ENCODE results near the gene HNF4A. TPM values are rescaled to one million over a fixed set of nuclear protein-coding genes. Genes with fewer than 3 reads are reported as not detected.

The HNF4A gene
- total and polyA plus RNA-seq, 2 of the 13 experiments (the other 11 are each of a cell fraction or from before 2014, with no cell fraction given), result 80.9 to 169 TPM

- no peak for TF ChIP-seq ZHX1 (CRISPR knock-in tag; IDR thresholded peaks at IDR 0.05; ENCODE audit: low read depth)
- no peak for TF ChIP-seq BORCS8-MEF2B (CRISPR knock-in tag; IDR thresholded peaks at IDR 0.05)
- no peak for TF ChIP-seq HNRNPLL (IDR thresholded peaks at IDR 0.05; ENCODE audit: low read depth, low read length, poor library complexity, severe bottlenecking)
- TF ChIP-seq ZNF850 (CRISPR knock-in tag; conservative IDR thresholded peaks at IDR 0.05), result no peak
- no peak for TF ChIP-seq ZFP37 (CRISPR knock-in tag; IDR thresholded peaks at IDR 0.05; ENCODE audit: borderline replicate concordance)
- no peak for TF ChIP-seq ZNF563 (CRISPR knock-in tag; IDR thresholded peaks at IDR 0.05)
- no peak for TF ChIP-seq ZFP36L1 (CRISPR knock-in tag; IDR thresholded peaks at IDR 0.05)
- TF ChIP-seq SIX1 (CRISPR knock-in tag; IDR thresholded peaks at IDR 0.05; ENCODE audit: borderline replicate concordance), result 0 out of 2 replicates have a peak, but pooled peaks have one; percentile 43
- TF ChIP-seq ZNF234 (CRISPR knock-in tag; conservative IDR thresholded peaks at IDR 0.05), result no peak
- no peak for TF ChIP-seq ZNF275 (CRISPR knock-in tag; IDR thresholded peaks at IDR 0.05; ENCODE audit: borderline replicate concordance)
- TF ChIP-seq ZBTB33 (CRISPR knock-in tag; IDR thresholded peaks at IDR 0.05), result no peak
- TF ChIP-seq ASH2L (IDR thresholded peaks at IDR 0.05; ENCODE audit: insufficient read length, low read depth, low read length), result no peak
- no peak for TF ChIP-seq TCF7 (IDR thresholded peaks at IDR 0.05; ENCODE audit: low read depth)
- TF ChIP-seq SPEN (CRISPR knock-in tag; IDR thresholded peaks at IDR 0.05; ENCODE audit: low read depth), result no peak
- no peak for TF ChIP-seq YEATS2 (CRISPR knock-in tag; IDR thresholded peaks at IDR 0.05; ENCODE audit: borderline replicate concordance)
- TF ChIP-seq KDM4B (CRISPR knock-in tag; IDR thresholded peaks at IDR 0.05), result no peak
- no peak for TF ChIP-seq CCAR2 (optimal IDR thresholded peaks at IDR 0.05; ENCODE audit: low read depth, low read length)
- no peak for TF ChIP-seq ZFP91 (CRISPR knock-in tag; IDR thresholded peaks at IDR 0.05; ENCODE audit: borderline replicate concordance)
- no peak for TF ChIP-seq ZNF549 (CRISPR knock-in tag; IDR thresholded peaks at IDR 0.05)
- TF ChIP-seq ATF7-NPFF (CRISPR knock-in tag; IDR thresholded peaks at IDR 0.05; ENCODE audit: low read depth), result no peak
- no peak for TF ChIP-seq TMF1 (CRISPR knock-in tag; IDR thresholded peaks at IDR 0.05; ENCODE audit: low read depth)
These were observed 59.3 kb downstream of the HNF4A start (continued) for GRCh38 chr20:44414808-44415207.
